ENCODE results near the gene IQCE. TPM values are rescaled to one million over a fixed set of nuclear protein-coding genes. Genes with fewer than 3 reads are reported as not detected.

Gene IQCE
- total and polyA plus RNA-seq, 10 of the 15 experiments (the other 5 are each of a cell fraction or from before 2014, with no cell fraction given), result 0.37 to 8.1 (median 3.7) TPM

DNA sequence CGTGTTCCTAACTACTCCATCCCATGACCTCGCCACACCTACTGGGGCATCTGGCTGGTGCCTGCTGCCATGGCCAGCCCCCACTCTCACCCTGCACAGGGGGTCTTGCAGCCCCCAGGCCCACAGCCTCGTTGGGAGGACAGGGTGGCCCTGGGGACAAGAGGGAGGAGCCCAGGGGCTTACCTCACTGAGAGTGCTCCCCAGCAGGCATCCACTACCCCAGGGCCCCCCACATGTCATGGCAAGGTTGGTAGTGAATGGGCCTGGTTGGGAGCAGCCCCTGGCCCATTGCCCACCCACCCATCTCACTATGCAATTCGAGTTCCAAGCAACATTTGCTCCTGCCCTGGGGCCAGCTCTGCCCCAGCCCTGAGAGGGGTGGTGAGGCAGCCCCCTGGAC is 105.2 kb downstream of the IQCE start:
- Histone ChIP-seq H3K27me3 (replicated peaks in 1 of 2; ENCODE audit: control insufficient read depth in 2 of 2, insufficient read depth in 2 of 2, low read length in 1 of 2) (no peaks in the 10 kb centered on the region), H3K4me1 (ENCODE audit: control insufficient read depth, insufficient read depth, low read length) (no peaks in the 10 kb centered on the region), H3K9me3 (replicated peaks; ENCODE audit: control insufficient read depth, insufficient read depth, low read length) (no peaks in the 10 kb centered on the region), H3K79me2 (ENCODE audit: control insufficient read depth, insufficient read depth, low read length) (no peaks in the 10 kb centered on the region), H3K9ac (ENCODE audit: control insufficient read depth, insufficient read depth, low read length) (no peak overlapping the region), H4K20me1 (ENCODE audit: control insufficient read depth, insufficient read depth) (no peaks in the 10 kb centered on the region), H3K27ac (ENCODE audit: control insufficient read depth, insufficient read depth) (no peak overlapping the region), H3K4me3 (no peak overlapping the region), H3K36me3 (ENCODE audit: control insufficient read depth in 2 of 2, insufficient read depth in 2 of 2, low read length in 1 of 2) (no peaks in the 10 kb centered on the region), H3K4me2 (ENCODE audit: control insufficient read depth, insufficient read depth) (no peak overlapping the region), H2AFZ (ENCODE audit: control insufficient read depth, low read depth, low read length) (no peak overlapping the region)
- ChIA-PET CTCF (no interaction called here), POLR2A (no interaction called here), SMC1A (ENCODE audit: uncharacterized antibody, unreplicated experiment) (no interaction called here), RAD21 (ENCODE audit: unreplicated experiment) (no interaction called here)
- 28% methylated on average over 4 of the region's 4 CpGs for WGBS (ENCODE audit: insufficient coverage, insufficient replicate concordance, low lambda C conversion rate, missing lambda C conversion rate)
- BruUV-seq (replicated peaks), result no TSS peak
- ATAC-seq, result no peak
- FAIRE-seq, result no peak
- DNase-seq (ENCODE audit: low read depth, low spot score), result no peak
- intact Hi-C loops (cut with micrococcal nuclease; ENCODE audit: unreplicated experiment), result loop anchor here (10.0 kb wide), 1 partner anchor 491 kb away; no protein-coding TSS in a partner anchor
- no peak for TF ChIP-seq NFYA (IDR thresholded peaks at IDR 0.05; ENCODE audit: borderline replicate concordance, low read depth, low read length)
- TF ChIP-seq, protein P1, sequence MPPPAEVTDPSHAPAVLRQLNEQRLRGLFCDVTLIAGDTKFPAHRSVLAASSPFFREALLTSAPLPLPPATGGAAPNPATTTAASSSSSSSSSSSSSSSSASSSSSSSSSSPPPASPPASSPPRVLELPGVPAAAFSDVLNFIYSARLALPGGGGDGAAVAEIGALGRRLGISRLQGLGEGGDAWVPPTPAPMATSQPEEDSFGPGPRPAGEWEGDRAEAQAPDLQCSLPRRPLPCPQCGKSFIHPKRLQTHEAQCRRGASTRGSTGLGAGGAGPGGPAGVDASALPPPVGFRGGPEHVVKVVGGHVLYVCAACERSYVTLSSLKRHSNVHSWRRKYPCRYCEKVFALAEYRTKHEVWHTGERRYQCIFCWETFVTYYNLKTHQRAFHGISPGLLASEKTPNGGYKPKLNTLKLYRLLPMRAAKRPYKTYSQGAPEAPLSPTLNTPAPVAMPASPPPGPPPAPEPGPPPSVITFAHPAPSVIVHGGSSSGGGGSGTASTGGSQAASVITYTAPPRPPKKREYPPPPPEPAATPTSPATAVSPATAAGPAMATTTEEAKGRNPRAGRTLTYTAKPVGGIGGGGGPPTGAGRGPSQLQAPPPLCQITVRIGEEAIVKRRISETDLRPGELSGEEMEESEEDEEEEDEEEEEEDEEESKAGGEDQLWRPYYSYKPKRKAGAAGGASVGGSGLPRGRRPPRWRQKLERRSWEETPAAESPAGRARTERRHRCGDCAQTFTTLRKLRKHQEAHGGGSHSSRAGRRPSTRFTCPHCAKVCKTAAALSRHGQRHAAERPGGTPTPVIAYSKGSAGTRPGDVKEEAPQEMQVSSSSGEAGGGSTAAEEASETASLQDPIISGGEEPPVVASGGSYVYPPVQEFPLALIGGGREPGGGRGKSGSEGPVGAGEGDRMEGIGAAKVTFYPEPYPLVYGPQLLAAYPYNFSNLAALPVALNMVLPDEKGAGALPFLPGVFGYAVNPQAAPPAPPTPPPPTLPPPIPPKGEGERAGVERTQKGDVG (CRISPR knock-in tag; IDR thresholded peaks at IDR 0.05), result no peak
- TF ChIP-seq RB1 (IDR thresholded peaks at IDR 0.05; ENCODE audit: borderline replicate concordance), result no peak
- no peak for TF ChIP-seq PAX5 (IDR thresholded peaks at IDR 0.05; ENCODE audit: borderline replicate concordance, low read depth, low read length)
- TF ChIP-seq, protein P2, sequence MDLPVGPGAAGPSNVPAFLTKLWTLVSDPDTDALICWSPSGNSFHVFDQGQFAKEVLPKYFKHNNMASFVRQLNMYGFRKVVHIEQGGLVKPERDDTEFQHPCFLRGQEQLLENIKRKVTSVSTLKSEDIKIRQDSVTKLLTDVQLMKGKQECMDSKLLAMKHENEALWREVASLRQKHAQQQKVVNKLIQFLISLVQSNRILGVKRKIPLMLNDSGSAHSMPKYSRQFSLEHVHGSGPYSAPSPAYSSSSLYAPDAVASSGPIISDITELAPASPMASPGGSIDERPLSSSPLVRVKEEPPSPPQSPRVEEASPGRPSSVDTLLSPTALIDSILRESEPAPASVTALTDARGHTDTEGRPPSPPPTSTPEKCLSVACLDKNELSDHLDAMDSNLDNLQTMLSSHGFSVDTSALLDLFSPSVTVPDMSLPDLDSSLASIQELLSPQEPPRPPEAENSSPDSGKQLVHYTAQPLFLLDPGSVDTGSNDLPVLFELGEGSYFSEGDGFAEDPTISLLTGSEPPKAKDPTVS (IDR thresholded peaks at IDR 0.05; ENCODE audit: low read depth, low read length), result no peak
- no peak for TF ChIP-seq NR2C2 (IDR thresholded peaks at IDR 0.05; ENCODE audit: borderline replicate concordance, control insufficient read depth, insufficient read length, low read depth)
- no peak for TF ChIP-seq ATF7 (IDR thresholded peaks at IDR 0.05; ENCODE audit: low read depth)
- no peak for TF ChIP-seq TBL1XR1 (IDR thresholded peaks at IDR 0.05; ENCODE audit: low read depth, low read length)
- TF ChIP-seq EZH2 (IDR thresholded peaks at IDR 0.05; ENCODE audit: borderline replicate concordance, control insufficient read depth, low read depth, low read length), result no peak
- no peak for TF ChIP-seq KDM1A (IDR thresholded peaks at IDR 0.05; ENCODE audit: borderline replicate concordance)
- no peak for TF ChIP-seq ZNF274 (IDR thresholded peaks at IDR 0.05; ENCODE audit: insufficient read depth, insufficient read length)
- in situ Hi-C loops (cut with MboI), result no loop called here

Small RNAs within 50 kb of the gene (microRNA-seq; reads per million reads assigned to microRNA genes)
- not detected for gene MIR4648

Small RNAs within 50 kb of the gene (small RNA-seq; reads per million reads assigned to genes)
- gene MIR4648, result not detected

Other genes starting within 250 kb of the IQCE start
Only the 7 nearest of the 8 such genes appear.
- gene EIF3B, start 204.2 kb upstream of the IQCE start, total RNA-seq (2014; rRNA removed), result 154 and 166 TPM in 2 replicates
- 197 and 221 TPM in 2 replicates for gene EIF3B, start 204.2 kb upstream of the IQCE start, total RNA-seq (2014; rRNA removed; fragmentation: Illumina TruSeq; extraction: Trizol)
- 232 and 251 TPM in 2 replicates for gene EIF3B, start 204.2 kb upstream of the IQCE start, total RNA-seq (2021)
- gene EIF3B, start 204.2 kb upstream of the IQCE start, polyA plus RNA-seq (2011; rRNA removed), result 138 and 140 TPM in 2 replicates
- gene EIF3B, start 204.2 kb upstream of the IQCE start, polyA plus RNA-seq (2014; fragmentation: Illumina TruSeq; extraction: Trizol), result 275 and 289 TPM in 2 replicates
- 10 to 100 TPM; 17.6 to 52.4 TPM for gene EIF3B, start 204.2 kb upstream of the IQCE start, polyA plus RNA-seq (2014; fragmentation: Nextera tagmentation; extraction: Ambion mirVana)
- 167 and 173 TPM in 2 replicates for gene EIF3B, start 204.2 kb upstream of the IQCE start, polyA plus RNA-seq (2014; rRNA removed)
- gene EIF3B, start 204.2 kb upstream of the IQCE start, polyA plus RNA-seq (2016; fragmentation: Nextera tagmentation; extraction: Ambion mirVana), result 100 to 1,000 TPM in 1 of 2 experiments, 10 to 100 TPM in 1; 36.9 to 126 TPM
- gene CHST12, start 155.4 kb upstream of the IQCE start, total RNA-seq (2014; rRNA removed), result 2.0 and 2.4 TPM in 2 replicates
- gene CHST12, start 155.4 kb upstream of the IQCE start, total RNA-seq (2014; rRNA removed; fragmentation: Illumina TruSeq; extraction: Trizol), result 0.78 and 1.1 TPM in 2 replicates
- 6.9 and 8.4 TPM in 2 replicates for gene CHST12, start 155.4 kb upstream of the IQCE start, total RNA-seq (2021)
- gene CHST12, start 155.4 kb upstream of the IQCE start, polyA plus RNA-seq (2011; rRNA removed), result 5.9 and 14.2 TPM in 2 replicates
- 0.19 and 0.43 TPM in 2 replicates for gene CHST12, start 155.4 kb upstream of the IQCE start, polyA plus RNA-seq (2014; fragmentation: Illumina TruSeq; extraction: Trizol)
- gene CHST12, start 155.4 kb upstream of the IQCE start, polyA plus RNA-seq (2014; fragmentation: Nextera tagmentation; extraction: Ambion mirVana), result under 1 TPM; 0.05 to 0.33 TPM
- gene CHST12, start 155.4 kb upstream of the IQCE start, polyA plus RNA-seq (2014; rRNA removed), result 4.2 and 6.0 TPM in 2 replicates
- gene CHST12, start 155.4 kb upstream of the IQCE start, polyA plus RNA-seq (2016; fragmentation: Nextera tagmentation; extraction: Ambion mirVana), result 10 to 100 TPM; 11.8 TPM
- gene GRIFIN, start 82.6 kb upstream of the IQCE start, total RNA-seq (2014; rRNA removed), result not detected in 2 replicates
- gene GRIFIN, start 82.6 kb upstream of the IQCE start, total RNA-seq (2014; rRNA removed; fragmentation: Illumina TruSeq; extraction: Trizol), result not detected in 2 replicates
- gene GRIFIN, start 82.6 kb upstream of the IQCE start, total RNA-seq (2021), result not detected in 2 replicates
- gene GRIFIN, start 82.6 kb upstream of the IQCE start, polyA plus RNA-seq (2011; rRNA removed), result not detected in 2 replicates
- gene GRIFIN, start 82.6 kb upstream of the IQCE start, polyA plus RNA-seq (2014; fragmentation: Illumina TruSeq; extraction: Trizol), result not detected in 2 replicates
- not detected for gene GRIFIN, start 82.6 kb upstream of the IQCE start, polyA plus RNA-seq (2014; fragmentation: Nextera tagmentation; extraction: Ambion mirVana)
- not detected in 2 replicates for gene GRIFIN, start 82.6 kb upstream of the IQCE start, polyA plus RNA-seq (2014; rRNA removed)
- gene GRIFIN, start 82.6 kb upstream of the IQCE start, polyA plus RNA-seq (2016; fragmentation: Nextera tagmentation; extraction: Ambion mirVana), result not detected
- 0.11 and 0.68 TPM in 2 replicates for gene LFNG, start 39.2 kb upstream of the IQCE start, total RNA-seq (2014; rRNA removed)
- gene LFNG, start 39.2 kb upstream of the IQCE start, total RNA-seq (2014; rRNA removed; fragmentation: Illumina TruSeq; extraction: Trizol), result 0.22 and 0.23 TPM in 2 replicates
- gene LFNG, start 39.2 kb upstream of the IQCE start, total RNA-seq (2021), result 0.62 and 0.80 TPM in 2 replicates
- 0.33 and 0.43 TPM in 2 replicates for gene LFNG, start 39.2 kb upstream of the IQCE start, polyA plus RNA-seq (2011; rRNA removed)
- gene LFNG, start 39.2 kb upstream of the IQCE start, polyA plus RNA-seq (2014; fragmentation: Illumina TruSeq; extraction: Trizol), result 0.15 TPM in 1 of 2 replicates, not detected in the other
- under 1 TPM; 0.09 to 0.18 TPM for gene LFNG, start 39.2 kb upstream of the IQCE start, polyA plus RNA-seq (2014; fragmentation: Nextera tagmentation; extraction: Ambion mirVana)
- gene LFNG, start 39.2 kb upstream of the IQCE start, polyA plus RNA-seq (2014; rRNA removed), result 0.68 and 0.81 TPM in 2 replicates
- not detected for gene LFNG, start 39.2 kb upstream of the IQCE start, polyA plus RNA-seq (2016; fragmentation: Nextera tagmentation; extraction: Ambion mirVana)
- gene BRAT1, start 3.5 kb upstream of the IQCE start, total RNA-seq (2014; rRNA removed), result 27.2 and 35.2 TPM in 2 replicates
- gene BRAT1, start 3.5 kb upstream of the IQCE start, total RNA-seq (2014; rRNA removed; fragmentation: Illumina TruSeq; extraction: Trizol), result 4.1 and 5.2 TPM in 2 replicates
- gene BRAT1, start 3.5 kb upstream of the IQCE start, total RNA-seq (2021), result 31.0 and 32.8 TPM in 2 replicates
- gene BRAT1, start 3.5 kb upstream of the IQCE start, polyA plus RNA-seq (2011; rRNA removed), result 2.9 and 8.1 TPM in 2 replicates
- 0.76 and 3.3 TPM in 2 replicates for gene BRAT1, start 3.5 kb upstream of the IQCE start, polyA plus RNA-seq (2014; fragmentation: Illumina TruSeq; extraction: Trizol)
- gene BRAT1, start 3.5 kb upstream of the IQCE start, polyA plus RNA-seq (2014; fragmentation: Nextera tagmentation; extraction: Ambion mirVana), result under 1 TPM; 0.13 to 0.68 TPM
- 23.8 and 32.6 TPM in 2 replicates for gene BRAT1, start 3.5 kb upstream of the IQCE start, polyA plus RNA-seq (2014; rRNA removed)
- 10 to 100 TPM; 43.6 to 53.3 TPM for gene BRAT1, start 3.5 kb upstream of the IQCE start, polyA plus RNA-seq (2016; fragmentation: Nextera tagmentation; extraction: Ambion mirVana)
- 10.2 and 10.8 TPM in 2 replicates for gene TTYH3, start 73.0 kb downstream of the IQCE start, total RNA-seq (2014; rRNA removed)
- 5.0 and 5.2 TPM in 2 replicates for gene TTYH3, start 73.0 kb downstream of the IQCE start, total RNA-seq (2014; rRNA removed; fragmentation: Illumina TruSeq; extraction: Trizol)
- gene TTYH3, start 73.0 kb downstream of the IQCE start, total RNA-seq (2021), result 67.2 and 71.4 TPM in 2 replicates
- 3.9 and 9.9 TPM in 2 replicates for gene TTYH3, start 73.0 kb downstream of the IQCE start, polyA plus RNA-seq (2011; rRNA removed)
- gene TTYH3, start 73.0 kb downstream of the IQCE start, polyA plus RNA-seq (2014; fragmentation: Illumina TruSeq; extraction: Trizol), result 3.0 and 10.1 TPM in 2 replicates
- under 1 TPM; 0.79 to 0.95 TPM for gene TTYH3, start 73.0 kb downstream of the IQCE start, polyA plus RNA-seq (2014; fragmentation: Nextera tagmentation; extraction: Ambion mirVana)
- gene TTYH3, start 73.0 kb downstream of the IQCE start, polyA plus RNA-seq (2014; rRNA removed), result 33.1 and 44.3 TPM in 2 replicates
- gene TTYH3, start 73.0 kb downstream of the IQCE start, polyA plus RNA-seq (2016; fragmentation: Nextera tagmentation; extraction: Ambion mirVana), result 10 to 100 TPM; 11.2 to 25.1 TPM
- gene AMZ1, start 129.2 kb downstream of the IQCE start, total RNA-seq (2014; rRNA removed), result 0.62 and 1.1 TPM in 2 replicates
- gene AMZ1, start 129.2 kb downstream of the IQCE start, total RNA-seq (2014; rRNA removed; fragmentation: Illumina TruSeq; extraction: Trizol), result 0.60 and 0.67 TPM in 2 replicates
- 1.2 and 1.4 TPM in 2 replicates for gene AMZ1, start 129.2 kb downstream of the IQCE start, total RNA-seq (2021)
- gene AMZ1, start 129.2 kb downstream of the IQCE start, polyA plus RNA-seq (2011; rRNA removed), result 0.95 TPM in 2 replicates
- 0.33 and 0.59 TPM in 2 replicates for gene AMZ1, start 129.2 kb downstream of the IQCE start, polyA plus RNA-seq (2014; fragmentation: Illumina TruSeq; extraction: Trizol)
- under 1 TPM; 0.02 to 0.11 TPM for gene AMZ1, start 129.2 kb downstream of the IQCE start, polyA plus RNA-seq (2014; fragmentation: Nextera tagmentation; extraction: Ambion mirVana)
- gene AMZ1, start 129.2 kb downstream of the IQCE start, polyA plus RNA-seq (2014; rRNA removed), result 0.72 and 0.77 TPM in 2 replicates
- 1 to 10 TPM; 1.5 to 2.0 TPM for gene AMZ1, start 129.2 kb downstream of the IQCE start, polyA plus RNA-seq (2016; fragmentation: Nextera tagmentation; extraction: Ambion mirVana)